Measurements from ENCODE around the gene NAA80. TPM values are rescaled to one million over a fixed set of nuclear protein-coding genes. Genes with fewer than 3 reads are reported as not detected.
A peak's percentile ranks its signal among the peaks of the same experiment; 100 is the strongest.

Gene NAA80
- total and polyA plus RNA-seq, 2 of the 13 experiments (the other 11 are each of a cell fraction or from before 2014, with no cell fraction given), result 3.4 to 8.7 TPM

DNA sequence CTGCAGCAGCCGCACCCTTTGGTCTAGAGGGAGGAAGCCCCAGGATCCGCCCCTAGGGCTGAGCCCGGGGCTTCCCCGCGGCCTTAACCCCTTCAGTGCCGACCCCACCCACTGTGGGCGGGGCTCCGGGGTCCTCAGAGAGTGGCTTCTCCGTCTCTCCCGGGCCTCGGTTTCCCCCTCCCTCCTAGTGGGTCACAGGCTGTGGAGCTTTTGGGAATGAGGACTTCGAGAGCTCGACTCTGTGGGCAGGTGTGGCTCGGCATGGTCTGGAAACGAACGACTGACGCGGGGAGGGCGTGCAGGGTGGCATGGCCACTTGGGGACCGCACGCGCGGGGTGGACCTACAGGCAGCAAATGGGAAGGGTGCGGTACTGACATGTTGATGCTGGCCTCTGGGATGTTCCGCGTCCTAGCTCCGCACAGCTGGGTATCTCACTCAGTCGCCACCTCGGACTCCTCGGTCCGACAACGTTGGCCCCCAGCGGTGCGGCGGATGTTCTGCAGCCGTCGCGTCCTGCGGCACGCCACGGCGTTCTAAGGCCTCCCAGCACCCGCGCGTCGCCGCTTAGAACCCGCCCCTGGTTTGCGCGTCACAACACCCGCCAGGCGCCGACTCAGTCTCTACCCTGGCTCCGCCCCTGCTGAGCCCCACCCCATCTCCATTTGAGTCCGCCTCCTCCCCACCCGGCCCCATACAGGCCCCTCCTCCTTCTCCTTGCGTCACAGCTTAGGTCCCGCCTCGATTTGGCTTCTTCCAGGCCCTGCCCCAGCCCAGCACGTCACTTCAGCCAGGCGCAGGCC is at the start of gene NAA80, which contains the start of gene HYAL3 (continued):
- TF ChIP-seq, protein P1, sequence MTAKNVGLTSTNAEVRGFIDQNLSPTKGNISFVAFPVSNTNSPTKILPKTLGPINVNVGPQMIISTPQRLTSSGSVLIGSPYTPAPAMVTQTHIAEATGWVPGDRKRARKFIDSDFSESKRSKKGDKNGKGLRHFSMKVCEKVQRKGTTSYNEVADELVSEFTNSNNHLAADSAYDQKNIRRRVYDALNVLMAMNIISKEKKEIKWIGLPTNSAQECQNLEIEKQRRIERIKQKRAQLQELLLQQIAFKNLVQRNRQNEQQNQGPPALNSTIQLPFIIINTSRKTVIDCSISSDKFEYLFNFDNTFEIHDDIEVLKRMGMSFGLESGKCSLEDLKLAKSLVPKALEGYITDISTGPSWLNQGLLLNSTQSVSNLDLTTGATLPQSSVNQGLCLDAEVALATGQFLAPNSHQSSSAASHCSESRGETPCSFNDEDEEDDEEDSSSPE (CRISPR knock-in tag; IDR thresholded peaks at IDR 0.05), result peak; percentile 33; the same call in 1 of the 2 replicates
- TF ChIP-seq ARNT (IDR thresholded peaks at IDR 0.05) (no peak), ZNF180 (CRISPR knock-in tag; IDR thresholded peaks at IDR 0.05; ENCODE audit: borderline replicate concordance, low read depth) (0 out of 2 replicates have a peak, but pooled peaks have one; percentile 27), MIER2 (CRISPR knock-in tag; IDR thresholded peaks at IDR 0.05) (no peak), ZNF547 (CRISPR knock-in tag; IDR thresholded peaks at IDR 0.05) (peak; percentile 61; the same call in 1 of the 2 replicates), HDAC1 (CRISPR knock-in tag; IDR thresholded peaks at IDR 0.05) (peak; percentile 58), MTA1 (CRISPR knock-in tag; IDR thresholded peaks at IDR 0.05; ENCODE audit: borderline replicate concordance) (0 out of 2 replicates have a peak, but pooled peaks have one; percentile 57), ZNF747 (CRISPR knock-in tag; IDR thresholded peaks at IDR 0.05; ENCODE audit: borderline replicate concordance) (peak; percentile 63; the same call in 1 of the 2 replicates), ZNF841 (CRISPR knock-in tag; IDR thresholded peaks at IDR 0.05; ENCODE audit: borderline replicate concordance) (no peak), SRSF1 (optimal IDR thresholded peaks at IDR 0.05; ENCODE audit: low read depth, low read length) (peak; percentile 34), ZNF563 (CRISPR knock-in tag; IDR thresholded peaks at IDR 0.05) (0 out of 2 replicates have a peak, but pooled peaks have one; percentile 32), HOXA9 (CRISPR knock-in tag; IDR thresholded peaks at IDR 0.05; ENCODE audit: borderline replicate concordance) (no peak), SALL2 (CRISPR knock-in tag; IDR thresholded peaks at IDR 0.05) (no peak; the same call in 1 of the 2 replicates)
- TF ChIP-seq, protein P2, sequence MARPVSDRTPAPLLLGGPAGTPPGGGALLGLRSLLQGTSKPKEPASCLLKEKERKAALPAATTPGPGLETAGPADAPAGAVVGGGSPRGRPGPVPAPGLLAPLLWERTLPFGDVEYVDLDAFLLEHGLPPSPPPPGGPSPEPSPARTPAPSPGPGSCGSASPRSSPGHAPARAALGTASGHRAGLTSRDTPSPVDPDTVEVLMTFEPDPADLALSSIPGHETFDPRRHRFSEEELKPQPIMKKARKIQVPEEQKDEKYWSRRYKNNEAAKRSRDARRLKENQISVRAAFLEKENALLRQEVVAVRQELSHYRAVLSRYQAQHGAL (CRISPR knock-in tag; IDR thresholded peaks at IDR 0.05; ENCODE audit: not compliant biosample characterization), result no peak
- TF ChIP-seq, protein P3, sequence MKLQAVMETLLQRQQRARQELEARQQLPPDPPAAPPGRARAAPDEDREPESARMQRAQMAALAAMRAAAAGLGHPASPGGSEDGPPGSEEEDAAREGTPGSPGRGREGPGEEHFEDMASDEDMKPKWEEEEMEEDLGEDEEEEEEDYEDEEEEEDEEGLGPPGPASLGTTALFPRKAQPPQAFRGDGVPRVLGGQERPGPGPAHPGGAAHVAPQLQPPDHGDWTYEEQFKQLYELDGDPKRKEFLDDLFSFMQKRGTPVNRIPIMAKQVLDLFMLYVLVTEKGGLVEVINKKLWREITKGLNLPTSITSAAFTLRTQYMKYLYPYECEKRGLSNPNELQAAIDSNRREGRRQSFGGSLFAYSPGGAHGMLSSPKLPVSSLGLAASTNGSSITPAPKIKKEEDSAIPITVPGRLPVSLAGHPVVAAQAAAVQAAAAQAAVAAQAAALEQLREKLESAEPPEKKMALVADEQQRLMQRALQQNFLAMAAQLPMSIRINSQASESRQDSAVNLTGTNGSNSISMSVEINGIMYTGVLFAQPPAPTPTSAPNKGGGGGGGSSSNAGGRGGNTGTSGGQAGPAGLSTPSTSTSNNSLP (IDR thresholded peaks at IDR 0.05; ENCODE audit: low read depth, low read length), result no peak
- TF ChIP-seq, protein P4, sequence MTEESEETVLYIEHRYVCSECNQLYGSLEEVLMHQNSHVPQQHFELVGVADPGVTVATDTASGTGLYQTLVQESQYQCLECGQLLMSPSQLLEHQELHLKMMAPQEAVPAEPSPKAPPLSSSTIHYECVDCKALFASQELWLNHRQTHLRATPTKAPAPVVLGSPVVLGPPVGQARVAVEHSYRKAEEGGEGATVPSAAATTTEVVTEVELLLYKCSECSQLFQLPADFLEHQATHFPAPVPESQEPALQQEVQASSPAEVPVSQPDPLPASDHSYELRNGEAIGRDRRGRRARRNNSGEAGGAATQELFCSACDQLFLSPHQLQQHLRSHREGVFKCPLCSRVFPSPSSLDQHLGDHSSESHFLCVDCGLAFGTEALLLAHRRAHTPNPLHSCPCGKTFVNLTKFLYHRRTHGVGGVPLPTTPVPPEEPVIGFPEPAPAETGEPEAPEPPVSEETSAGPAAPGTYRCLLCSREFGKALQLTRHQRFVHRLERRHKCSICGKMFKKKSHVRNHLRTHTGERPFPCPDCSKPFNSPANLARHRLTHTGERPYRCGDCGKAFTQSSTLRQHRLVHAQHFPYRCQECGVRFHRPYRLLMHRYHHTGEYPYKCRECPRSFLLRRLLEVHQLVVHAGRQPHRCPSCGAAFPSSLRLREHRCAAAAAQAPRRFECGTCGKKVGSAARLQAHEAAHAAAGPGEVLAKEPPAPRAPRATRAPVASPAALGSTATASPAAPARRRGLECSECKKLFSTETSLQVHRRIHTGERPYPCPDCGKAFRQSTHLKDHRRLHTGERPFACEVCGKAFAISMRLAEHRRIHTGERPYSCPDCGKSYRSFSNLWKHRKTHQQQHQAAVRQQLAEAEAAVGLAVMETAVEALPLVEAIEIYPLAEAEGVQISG (CRISPR knock-in tag; IDR thresholded peaks at IDR 0.05), result peak; percentile 97
- TF ChIP-seq, protein P5, sequence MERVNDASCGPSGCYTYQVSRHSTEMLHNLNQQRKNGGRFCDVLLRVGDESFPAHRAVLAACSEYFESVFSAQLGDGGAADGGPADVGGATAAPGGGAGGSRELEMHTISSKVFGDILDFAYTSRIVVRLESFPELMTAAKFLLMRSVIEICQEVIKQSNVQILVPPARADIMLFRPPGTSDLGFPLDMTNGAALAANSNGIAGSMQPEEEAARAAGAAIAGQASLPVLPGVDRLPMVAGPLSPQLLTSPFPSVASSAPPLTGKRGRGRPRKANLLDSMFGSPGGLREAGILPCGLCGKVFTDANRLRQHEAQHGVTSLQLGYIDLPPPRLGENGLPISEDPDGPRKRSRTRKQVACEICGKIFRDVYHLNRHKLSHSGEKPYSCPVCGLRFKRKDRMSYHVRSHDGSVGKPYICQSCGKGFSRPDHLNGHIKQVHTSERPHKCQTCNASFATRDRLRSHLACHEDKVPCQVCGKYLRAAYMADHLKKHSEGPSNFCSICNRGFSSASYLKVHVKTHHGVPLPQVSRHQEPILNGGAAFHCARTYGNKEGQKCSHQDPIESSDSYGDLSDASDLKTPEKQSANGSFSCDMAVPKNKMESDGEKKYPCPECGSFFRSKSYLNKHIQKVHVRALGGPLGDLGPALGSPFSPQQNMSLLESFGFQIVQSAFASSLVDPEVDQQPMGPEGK (CRISPR knock-in tag; IDR thresholded peaks at IDR 0.05), result no peak
- TF ChIP-seq, protein P6, sequence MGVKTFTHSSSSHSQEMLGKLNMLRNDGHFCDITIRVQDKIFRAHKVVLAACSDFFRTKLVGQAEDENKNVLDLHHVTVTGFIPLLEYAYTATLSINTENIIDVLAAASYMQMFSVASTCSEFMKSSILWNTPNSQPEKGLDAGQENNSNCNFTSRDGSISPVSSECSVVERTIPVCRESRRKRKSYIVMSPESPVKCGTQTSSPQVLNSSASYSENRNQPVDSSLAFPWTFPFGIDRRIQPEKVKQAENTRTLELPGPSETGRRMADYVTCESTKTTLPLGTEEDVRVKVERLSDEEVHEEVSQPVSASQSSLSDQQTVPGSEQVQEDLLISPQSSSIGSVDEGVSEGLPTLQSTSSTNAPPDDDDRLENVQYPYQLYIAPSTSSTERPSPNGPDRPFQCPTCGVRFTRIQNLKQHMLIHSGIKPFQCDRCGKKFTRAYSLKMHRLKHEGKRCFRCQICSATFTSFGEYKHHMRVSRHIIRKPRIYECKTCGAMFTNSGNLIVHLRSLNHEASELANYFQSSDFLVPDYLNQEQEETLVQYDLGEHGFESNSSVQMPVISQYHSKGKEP (CRISPR knock-in tag; IDR thresholded peaks at IDR 0.05), result no peak
